SK-N-SH treated with all-trans-retinoic acid at 6 μM for 48 hours (cell line): ENCODE data around the gene DMD.

ENCODE experiments used
- ATAC-seq: fragments of 200-7000 bp; cut with Tn5 transposase; 3 replicates; pipeline ENCODE4 v1.9.1; 2020; ENCODE audit warnings: mild to moderate bottlenecking, moderate library complexity
- ARNTL ChIP-seq: fragments of 450-650 bp; formaldehyde crosslinking; IDR thresholded peaks from 2 replicates; pipeline ENCODE4 v1.5.0; 2020; ENCODE audit warnings: low read depth, mild to moderate bottlenecking, moderate library complexity, borderline replicate concordance
- CSDC2 ChIP-seq: fragments of 250-450 bp; sonication (Bioruptor Pico); IDR thresholded peaks from 2 replicates; pipeline ENCODE4 v1.5.0; 2020; ENCODE audit warnings: mild to moderate bottlenecking, moderate library complexity
- ESRRG ChIP-seq: fragments of 250-450 bp; sonication (Bioruptor Pico); IDR thresholded peaks from 2 replicates; pipeline ENCODE4 v1.6.1; 2021; ENCODE audit warnings: mild to moderate bottlenecking
- GLIS3 ChIP-seq: fragments of 250-450 bp; sonication (Bioruptor Pico); IDR thresholded peaks from 2 replicates; pipeline ENCODE4 v1.5.0; 2020; ENCODE audit warnings: mild to moderate bottlenecking, moderate library complexity
- ISL1 ChIP-seq: fragments of 250-450 bp; sonication (Bioruptor Pico); IDR thresholded peaks from 2 replicates; pipeline ENCODE4 v2.1.2; 2022; ENCODE audit warnings: mild to moderate bottlenecking, moderate library complexity
- PPARA ChIP-seq: fragments of 250-450 bp; sonication (Bioruptor Pico); IDR thresholded peaks from 2 replicates; pipeline ENCODE4 v1.5.0; 2020; ENCODE audit warnings: mild to moderate bottlenecking, borderline replicate concordance
- RARB ChIP-seq: fragments of 250-450 bp; sonication (Bioruptor Pico); IDR thresholded peaks from 2 replicates; pipeline ENCODE4 v1.8.0; 2021; ENCODE audit warnings: mild to moderate bottlenecking, moderate library complexity
- SNAI2 ChIP-seq: fragments of 250-450 bp; sonication (Bioruptor Pico); IDR thresholded peaks from 2 replicates; pipeline ENCODE4 v1.5.0; 2020; ENCODE audit warnings: mild to moderate bottlenecking, moderate library complexity
- TCF4 ChIP-seq: fragments of 250-450 bp; sonication (Bioruptor Pico); IDR thresholded peaks from 2 replicates; pipeline ENCODE4 v1.8.0; 2021; ENCODE audit warnings: mild to moderate bottlenecking, moderate library complexity, borderline replicate concordance
- TOX ChIP-seq: fragments of 250-450 bp; sonication (Bioruptor Pico); IDR thresholded peaks from 2 replicates; pipeline ENCODE4 v1.8.0; 2021; ENCODE audit warnings: mild to moderate bottlenecking, moderate library complexity, borderline replicate concordance
- ZC3H10 ChIP-seq: fragments of 250-450 bp; sonication (Bioruptor Pico); IDR thresholded peaks from 2 replicates; pipeline ENCODE4 v1.5.1; 2021; ENCODE audit warnings: mild to moderate bottlenecking, moderate library complexity
- ZFP3 ChIP-seq: fragments of 250-450 bp; sonication (Bioruptor Pico); IDR thresholded peaks from 2 replicates; pipeline ENCODE4 v1.5.0; 2020; ENCODE audit warnings: mild to moderate bottlenecking, moderate library complexity
- ZFP30 ChIP-seq: fragments of 450-650 bp; formaldehyde crosslinking; IDR thresholded peaks from 2 replicates; pipeline ENCODE4 v1.5.0; 2022; ENCODE audit warnings: mild to moderate bottlenecking, moderate library complexity
- ZNF565 ChIP-seq: fragments of 450-650 bp; formaldehyde crosslinking; conservative IDR thresholded peaks from 2 replicates; pipeline ENCODE4 v1.5.0; 2020; ENCODE audit warnings: low read depth, mild to moderate bottlenecking, moderate library complexity
- ZNF70 ChIP-seq: fragments of 450-650 bp; formaldehyde crosslinking; IDR thresholded peaks from 2 replicates; pipeline ENCODE4 v1.5.0; 2020; ENCODE audit warnings: mild to moderate bottlenecking, moderate library complexity
- ZNF8 ChIP-seq: fragments of 450-650 bp; formaldehyde crosslinking; IDR thresholded peaks from 2 replicates; pipeline ENCODE4 v1.5.0; 2020; ENCODE audit warnings: mild to moderate bottlenecking, moderate library complexity
- TF ChIP-seq, protein P1 (sequence below): fragments of 250-450 bp; sonication (Bioruptor Pico); IDR thresholded peaks from 2 replicates; pipeline ENCODE4 v1.8.0; 2021; ENCODE audit warnings: low read depth, mild to moderate bottlenecking, moderate library complexity, borderline replicate concordance
- TF ChIP-seq, protein P2 (sequence below): fragments of 250-450 bp; sonication (Bioruptor Pico); IDR thresholded peaks from 2 replicates; pipeline ENCODE4 v1.5.0; 2020; ENCODE audit warnings: mild to moderate bottlenecking, moderate library complexity
- TF ChIP-seq, protein P3 (sequence below): fragments of 250-450 bp; sonication (Bioruptor Pico); IDR thresholded peaks from 2 replicates; pipeline ENCODE4 v1.5.1; 2020; ENCODE audit warnings: low read depth, mild to moderate bottlenecking, moderate library complexity
- TF ChIP-seq, protein P4 (sequence below): fragments of 250-450 bp; sonication (Bioruptor Pico); IDR thresholded peaks from 2 replicates; pipeline ENCODE4 v1.8.0; 2020; ENCODE audit warnings: mild to moderate bottlenecking, moderate library complexity, borderline replicate concordance

Gene DMD

DNA sequence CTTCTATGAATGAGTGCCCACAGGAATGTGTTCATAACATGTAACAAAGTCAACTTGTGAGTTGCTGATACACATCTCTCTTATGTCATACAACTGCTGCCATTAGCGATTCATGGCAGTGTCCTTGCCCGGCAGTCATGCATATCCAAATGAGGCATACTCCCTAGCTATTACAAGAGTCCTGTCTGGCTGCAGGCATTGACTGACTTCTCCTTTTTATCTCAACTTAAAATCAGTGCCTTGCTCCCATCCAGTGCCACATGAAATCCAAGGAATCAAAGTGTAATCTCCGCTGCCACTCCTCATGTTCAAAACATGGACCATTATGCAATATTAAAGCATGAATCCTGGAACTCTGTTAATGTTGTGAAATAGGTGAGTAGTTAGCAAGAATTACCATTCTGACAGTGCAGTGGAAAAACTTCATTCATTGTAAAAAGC lies 1790.6 kb downstream of the DMD start:
- TF ChIP-seq TCF4 (CRISPR knock-in tag): no peak
- TF ChIP-seq, protein P1, sequence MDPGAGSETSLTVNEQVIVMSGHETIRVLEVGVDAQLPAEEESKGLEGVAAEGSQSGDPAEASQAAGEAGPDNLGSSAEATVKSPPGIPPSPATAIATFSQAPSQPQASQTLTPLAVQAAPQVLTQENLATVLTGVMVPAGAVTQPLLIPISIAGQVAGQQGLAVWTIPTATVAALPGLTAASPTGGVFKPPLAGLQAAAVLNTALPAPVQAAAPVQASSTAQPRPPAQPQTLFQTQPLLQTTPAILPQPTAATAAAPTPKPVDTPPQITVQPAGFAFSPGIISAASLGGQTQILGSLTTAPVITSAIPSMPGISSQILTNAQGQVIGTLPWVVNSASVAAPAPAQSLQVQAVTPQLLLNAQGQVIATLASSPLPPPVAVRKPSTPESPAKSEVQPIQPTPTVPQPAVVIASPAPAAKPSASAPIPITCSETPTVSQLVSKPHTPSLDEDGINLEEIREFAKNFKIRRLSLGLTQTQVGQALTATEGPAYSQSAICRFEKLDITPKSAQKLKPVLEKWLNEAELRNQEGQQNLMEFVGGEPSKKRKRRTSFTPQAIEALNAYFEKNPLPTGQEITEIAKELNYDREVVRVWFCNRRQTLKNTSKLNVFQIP (CRISPR knock-in tag): no peak
- no peak for TF ChIP-seq PPARA (CRISPR knock-in tag)
- TF ChIP-seq GLIS3 (CRISPR knock-in tag): no peak
- no peak for TF ChIP-seq ISL1 (CRISPR knock-in tag)
- TF ChIP-seq, protein P2, sequence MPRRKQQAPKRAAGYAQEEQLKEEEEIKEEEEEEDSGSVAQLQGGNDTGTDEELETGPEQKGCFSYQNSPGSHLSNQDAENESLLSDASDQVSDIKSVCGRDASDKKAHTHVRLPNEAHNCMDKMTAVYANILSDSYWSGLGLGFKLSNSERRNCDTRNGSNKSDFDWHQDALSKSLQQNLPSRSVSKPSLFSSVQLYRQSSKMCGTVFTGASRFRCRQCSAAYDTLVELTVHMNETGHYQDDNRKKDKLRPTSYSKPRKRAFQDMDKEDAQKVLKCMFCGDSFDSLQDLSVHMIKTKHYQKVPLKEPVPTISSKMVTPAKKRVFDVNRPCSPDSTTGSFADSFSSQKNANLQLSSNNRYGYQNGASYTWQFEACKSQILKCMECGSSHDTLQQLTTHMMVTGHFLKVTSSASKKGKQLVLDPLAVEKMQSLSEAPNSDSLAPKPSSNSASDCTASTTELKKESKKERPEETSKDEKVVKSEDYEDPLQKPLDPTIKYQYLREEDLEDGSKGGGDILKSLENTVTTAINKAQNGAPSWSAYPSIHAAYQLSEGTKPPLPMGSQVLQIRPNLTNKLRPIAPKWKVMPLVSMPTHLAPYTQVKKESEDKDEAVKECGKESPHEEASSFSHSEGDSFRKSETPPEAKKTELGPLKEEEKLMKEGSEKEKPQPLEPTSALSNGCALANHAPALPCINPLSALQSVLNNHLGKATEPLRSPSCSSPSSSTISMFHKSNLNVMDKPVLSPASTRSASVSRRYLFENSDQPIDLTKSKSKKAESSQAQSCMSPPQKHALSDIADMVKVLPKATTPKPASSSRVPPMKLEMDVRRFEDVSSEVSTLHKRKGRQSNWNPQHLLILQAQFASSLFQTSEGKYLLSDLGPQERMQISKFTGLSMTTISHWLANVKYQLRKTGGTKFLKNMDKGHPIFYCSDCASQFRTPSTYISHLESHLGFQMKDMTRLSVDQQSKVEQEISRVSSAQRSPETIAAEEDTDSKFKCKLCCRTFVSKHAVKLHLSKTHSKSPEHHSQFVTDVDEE (CRISPR knock-in tag): no peak
- no peak for TF ChIP-seq ESRRG
- no peak for TF ChIP-seq ARNTL
- TF ChIP-seq ZNF70: no peak
- no peak for TF ChIP-seq SNAI2 (CRISPR knock-in tag)
- TF ChIP-seq, protein P3, sequence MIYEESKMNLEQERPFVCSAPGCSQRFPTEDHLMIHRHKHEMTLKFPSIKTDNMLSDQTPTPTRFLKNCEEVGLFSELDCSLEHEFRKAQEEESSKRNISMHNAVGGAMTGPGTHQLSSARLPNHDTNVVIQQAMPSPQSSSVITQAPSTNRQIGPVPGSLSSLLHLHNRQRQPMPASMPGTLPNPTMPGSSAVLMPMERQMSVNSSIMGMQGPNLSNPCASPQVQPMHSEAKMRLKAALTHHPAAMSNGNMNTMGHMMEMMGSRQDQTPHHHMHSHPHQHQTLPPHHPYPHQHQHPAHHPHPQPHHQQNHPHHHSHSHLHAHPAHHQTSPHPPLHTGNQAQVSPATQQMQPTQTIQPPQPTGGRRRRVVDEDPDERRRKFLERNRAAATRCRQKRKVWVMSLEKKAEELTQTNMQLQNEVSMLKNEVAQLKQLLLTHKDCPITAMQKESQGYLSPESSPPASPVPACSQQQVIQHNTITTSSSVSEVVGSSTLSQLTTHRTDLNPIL: no peak
- TF ChIP-seq ZC3H10 (CRISPR knock-in tag): no peak
- no peak for TF ChIP-seq ZFP3 (CRISPR knock-in tag)
- no peak for TF ChIP-seq TOX (CRISPR knock-in tag)
- TF ChIP-seq CSDC2: no peak
- TF ChIP-seq ZNF565 (CRISPR knock-in tag): no peak
- TF ChIP-seq RARB (CRISPR knock-in tag): no peak
- no peak for TF ChIP-seq ZFP30 (CRISPR knock-in tag)
- TF ChIP-seq ZNF8 (CRISPR knock-in tag): no peak
- TF ChIP-seq, protein P4, sequence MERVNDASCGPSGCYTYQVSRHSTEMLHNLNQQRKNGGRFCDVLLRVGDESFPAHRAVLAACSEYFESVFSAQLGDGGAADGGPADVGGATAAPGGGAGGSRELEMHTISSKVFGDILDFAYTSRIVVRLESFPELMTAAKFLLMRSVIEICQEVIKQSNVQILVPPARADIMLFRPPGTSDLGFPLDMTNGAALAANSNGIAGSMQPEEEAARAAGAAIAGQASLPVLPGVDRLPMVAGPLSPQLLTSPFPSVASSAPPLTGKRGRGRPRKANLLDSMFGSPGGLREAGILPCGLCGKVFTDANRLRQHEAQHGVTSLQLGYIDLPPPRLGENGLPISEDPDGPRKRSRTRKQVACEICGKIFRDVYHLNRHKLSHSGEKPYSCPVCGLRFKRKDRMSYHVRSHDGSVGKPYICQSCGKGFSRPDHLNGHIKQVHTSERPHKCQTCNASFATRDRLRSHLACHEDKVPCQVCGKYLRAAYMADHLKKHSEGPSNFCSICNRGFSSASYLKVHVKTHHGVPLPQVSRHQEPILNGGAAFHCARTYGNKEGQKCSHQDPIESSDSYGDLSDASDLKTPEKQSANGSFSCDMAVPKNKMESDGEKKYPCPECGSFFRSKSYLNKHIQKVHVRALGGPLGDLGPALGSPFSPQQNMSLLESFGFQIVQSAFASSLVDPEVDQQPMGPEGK: no peak
- TF ChIP-seq, all 23 proteins: peak for 0

DNA sequence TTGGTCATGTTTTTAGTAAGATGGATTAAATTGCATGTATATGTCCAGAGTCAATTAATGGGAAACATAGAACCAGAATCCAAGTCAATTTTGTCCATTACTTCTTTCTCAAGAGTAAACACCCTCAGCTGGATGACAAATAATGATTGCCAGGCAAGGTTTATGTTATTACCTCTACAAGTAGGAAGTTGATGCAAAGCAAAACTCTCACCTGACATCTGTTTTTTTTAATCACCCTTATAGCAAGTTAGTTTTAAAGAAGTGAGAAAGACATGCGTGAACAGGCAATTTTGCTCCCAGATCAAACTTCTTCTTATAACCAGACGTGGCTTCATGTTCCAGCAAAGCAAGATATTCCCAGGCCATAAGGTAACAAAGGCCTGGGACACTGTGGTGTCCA lies 1791.0 kb downstream of the DMD start:
- ATAC-seq: no peak

More for the DNA sequence above, 1790.6 kb downstream of the DMD start:
- no peak for ATAC-seq

More for the DNA sequence above, 1791.0 kb downstream of the DMD start:
- TF ChIP-seq RARB (CRISPR knock-in tag) (no peak), ZC3H10 (CRISPR knock-in tag) (no peak), PPARA (CRISPR knock-in tag) (no peak), ZNF565 (CRISPR knock-in tag) (no peak), TCF4 (CRISPR knock-in tag) (no peak), ZFP3 (CRISPR knock-in tag) (no peak)
- TF ChIP-seq, protein P2 (CRISPR knock-in tag): no peak
- TF ChIP-seq, protein P1 (CRISPR knock-in tag): no peak
- TF ChIP-seq, protein P3: no peak
